Measurements from ENCODE around the gene EYS.

EYS gene

DNA sequence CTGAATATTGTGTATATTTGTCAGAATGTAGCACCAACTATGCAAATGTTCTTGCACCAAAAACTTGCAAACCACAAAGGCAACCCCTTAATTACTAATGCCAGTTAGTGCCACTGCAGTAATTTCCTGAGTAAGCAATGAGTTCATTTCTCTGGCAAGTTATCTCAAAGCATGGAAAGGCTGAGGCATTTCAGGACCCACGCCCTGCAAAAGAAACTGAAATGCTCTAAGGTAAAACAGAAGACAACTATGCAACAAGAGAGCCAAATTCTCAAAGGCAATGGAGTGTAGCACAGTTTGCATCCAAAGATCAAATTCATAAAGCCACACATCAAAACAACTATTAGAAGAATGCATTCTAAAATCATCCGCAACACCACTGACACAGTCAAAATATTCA lies 994.4 kb downstream of the EYS start:
- no peak for DNase-seq (ENCODE audit: low spot score)
- no peak for TF ChIP-seq CTCF (IDR thresholded peaks at IDR 0.05; ENCODE audit: extremely low read depth, missing control alignments)

DNA sequence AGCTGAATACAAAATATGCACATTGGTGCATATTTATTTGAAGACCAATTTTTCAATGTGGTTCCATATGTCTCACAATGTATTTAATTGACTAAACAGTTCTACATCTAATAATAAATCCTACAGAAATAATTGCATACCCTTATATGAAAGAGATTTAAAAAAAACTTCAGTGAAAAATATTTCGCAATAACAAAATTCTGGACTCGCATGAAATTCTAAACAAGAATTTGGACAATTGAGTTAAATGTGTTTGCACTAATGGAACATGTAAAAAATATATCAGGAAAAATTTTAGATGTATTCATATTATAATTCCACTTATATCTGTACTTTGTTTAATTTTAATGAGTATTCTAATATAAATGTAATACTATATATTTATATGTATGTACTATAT lies 1003.1 kb downstream of the EYS start:
- no peak for TF ChIP-seq CTCF (IDR thresholded peaks at IDR 0.05; ENCODE audit: extremely low read depth, missing control alignments)
- DNase-seq (ENCODE audit: low spot score) = no peak

DNA sequence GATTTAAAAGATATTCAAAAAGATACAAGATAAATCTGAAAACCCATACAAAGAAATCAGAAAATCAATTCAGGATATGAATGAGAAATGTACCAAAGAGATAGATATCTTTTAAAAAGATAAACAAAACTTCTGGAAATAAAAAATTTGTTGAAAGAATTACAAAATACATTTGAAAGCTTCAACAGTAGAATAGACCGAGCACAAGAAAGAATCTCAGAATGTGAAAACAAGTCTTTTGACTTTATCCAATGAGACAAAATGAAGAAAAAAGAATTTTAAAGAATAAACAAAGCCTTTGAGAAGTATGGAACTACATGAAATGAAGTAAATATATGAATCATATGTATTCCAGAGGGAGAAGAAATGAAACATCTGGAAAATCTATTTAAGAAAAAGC lies 1011.0 kb downstream of the EYS start:
- DNase-seq (ENCODE audit: low spot score) = no peak
- TF ChIP-seq CTCF (IDR thresholded peaks at IDR 0.05; ENCODE audit: extremely low read depth, missing control alignments) = no peak

- no peak for TF ChIP-seq CTCF (IDR thresholded peaks at IDR 0.05; ENCODE audit: extremely low read depth, missing control alignments)
- DNase-seq (ENCODE audit: low spot score) = no peak
These were observed 1012.7 kb downstream of the EYS start for GRCh38 chr6:64694356-64694755.

GRCh38 chr6:64691064-64691463 lies 1016.0 kb downstream of the EYS start:
- DNase-seq (ENCODE audit: low spot score) = no peak
- no peak for TF ChIP-seq CTCF (IDR thresholded peaks at IDR 0.05; ENCODE audit: extremely low read depth, missing control alignments)

DNA sequence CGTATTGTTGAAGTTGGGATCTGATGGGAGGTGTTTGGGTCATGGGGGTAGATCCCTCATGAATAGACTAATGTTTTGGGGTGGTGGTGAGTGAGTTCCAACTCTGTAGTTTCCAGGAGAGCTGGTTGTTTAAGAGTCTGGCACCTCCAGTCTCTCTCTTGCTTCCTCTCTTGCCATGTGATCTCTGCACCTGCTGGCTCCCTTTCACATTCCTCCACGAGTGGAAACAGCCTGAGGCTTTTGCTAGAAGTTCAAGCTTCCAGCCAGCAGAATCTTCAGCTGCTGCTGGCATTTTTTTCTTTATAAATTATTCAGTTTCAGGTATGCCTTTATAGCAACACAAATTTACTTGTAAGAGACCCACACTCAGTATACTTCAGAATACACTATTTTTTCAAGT lies 1021.6 kb downstream of the EYS start:
- TF ChIP-seq CTCF (IDR thresholded peaks at IDR 0.05; ENCODE audit: extremely low read depth, missing control alignments) = no peak
- no peak for DNase-seq (ENCODE audit: low spot score)

GRCh38 chr6:64683682-64684081 lies 1023.3 kb downstream of the EYS start:
- TF ChIP-seq CTCF (IDR thresholded peaks at IDR 0.05; ENCODE audit: extremely low read depth, missing control alignments) = no peak
- no peak for DNase-seq (ENCODE audit: low spot score)

All from GM20000 (cell line).